Mesodermal cell (in vitro differentiated cells): Measurements from ENCODE around the gene AFAP1.
A peak's percentile ranks its signal among the peaks of the same experiment; 100 is the strongest.

Experiments used
- H3K27ac ChIP-seq: 2 replicates; pipeline ENCODE4 v1.7.0; 2013; ENCODE audit warnings: mild to moderate bottlenecking, low read depth, low read length, moderate library complexity; ENCODE audit not compliant: severe bottlenecking
- H3K36me3 ChIP-seq: 2 replicates; pipeline ENCODE4 v1.7.1; 2013; ENCODE audit warnings: mild to moderate bottlenecking, low read length, moderate library complexity; ENCODE audit not compliant: control insufficient read depth, insufficient read depth
- H3K4me1 ChIP-seq: one replicate; pipeline ENCODE4 v1.7.1; 2013; ENCODE audit warnings: mild to moderate bottlenecking, low read length; ENCODE audit not compliant: insufficient read depth, control insufficient read depth, poor library complexity, severe bottlenecking
- H3K4me3 ChIP-seq: 2 replicates; pipeline ENCODE4 v1.7.0; 2013; ENCODE audit warnings: low read length, control low read depth, mild to moderate bottlenecking; ENCODE audit not compliant: insufficient read depth, poor library complexity, severe bottlenecking; ENCODE audit errors: extremely low read depth
- H3K9me3 ChIP-seq: 2 replicates; pipeline ENCODE4 v1.7.1; 2013; ENCODE audit warnings: mild to moderate bottlenecking, low read length, moderate library complexity; ENCODE audit not compliant: control insufficient read depth
- WGBS, 2 experiments: methylation state at CpG; one replicate each; pipeline ENCODE4 v1.1.5; 2013; ENCODE audit warnings: missing lambda C conversion rate in 2 of 2; ENCODE audit not compliant: insufficient coverage in 2 of 2; 5-methylcytosine and 5-hydroxymethylcytosine counted together

Gene AFAP1

DNA sequence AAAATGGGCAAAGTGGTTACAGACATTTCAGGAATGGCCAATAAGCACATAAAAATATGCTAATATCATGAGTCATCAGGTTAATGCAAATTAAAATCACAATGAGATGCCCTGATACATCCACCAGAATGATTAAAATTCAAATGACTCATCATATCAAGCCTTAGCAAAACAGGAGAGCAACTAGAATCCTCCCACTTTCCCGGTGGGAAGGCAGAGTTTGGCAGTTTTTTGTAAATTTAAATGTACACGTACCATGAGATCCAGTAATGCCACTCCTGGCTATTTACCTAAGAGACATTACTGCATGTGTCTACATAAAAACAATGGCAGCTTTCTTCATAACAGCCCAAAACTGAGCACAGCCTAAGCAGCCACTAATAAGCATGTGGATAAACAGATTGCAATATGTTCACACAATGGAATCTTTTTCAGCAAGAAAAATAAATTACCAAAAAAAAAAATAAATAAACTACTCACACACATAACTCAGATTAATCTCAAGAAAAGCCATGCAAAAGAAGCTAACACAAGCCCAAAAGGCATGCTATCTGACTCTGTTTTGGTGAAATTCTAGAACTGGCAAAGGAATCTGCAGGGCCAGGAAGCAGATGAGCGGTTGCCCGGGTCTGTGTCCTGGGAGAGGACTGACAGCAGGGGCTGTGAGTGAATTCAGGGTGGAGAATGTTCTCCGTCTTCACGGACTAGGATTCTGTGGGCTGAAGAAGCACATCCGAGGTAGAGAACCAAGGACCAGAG, 48.8 kb downstream of the AFAP1 start:
- WGBS, 2 experiments: 13 to 36% methylated on average over 2 to 3 of the region's 7 CpGs

DNA sequence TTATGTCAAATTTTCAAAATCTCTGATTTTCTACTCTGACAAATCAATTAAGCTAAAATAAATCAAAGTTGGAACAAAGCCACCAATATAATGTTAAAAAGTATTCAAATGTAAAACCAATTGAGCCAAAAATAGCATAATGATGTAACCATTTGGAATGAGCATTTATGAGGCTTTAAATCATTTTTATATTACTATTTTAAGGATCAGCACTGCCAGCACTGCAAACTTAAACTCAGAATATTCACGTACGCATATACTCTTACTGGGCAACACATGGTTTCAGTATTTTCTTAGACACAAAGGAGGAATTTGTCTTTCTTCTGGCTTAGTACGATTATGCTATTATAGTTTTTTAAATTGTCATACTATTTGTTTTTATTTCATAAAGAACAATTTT, 52.2 kb downstream of the AFAP1 start:
- H3K27ac ChIP-seq: no peak overlapping the region
- peaks cover 10% of the 10 kb centered on the region for H3K36me3 ChIP-seq
- no peak overlapping the region for H3K4me3 ChIP-seq
- WGBS, 2 experiments: 92% methylated on average over 2 of the region's 3 CpGs
- H3K4me1 ChIP-seq: peaks cover 10% of the 10 kb centered on the region
- peaks cover 16% of the 10 kb centered on the region for H3K9me3 ChIP-seq

More for the DNA sequence above, 48.8 kb downstream of the AFAP1 start:
- Histone ChIP-seq H3K4me3 (no peak overlapping the region), H3K27ac (peak overlapping the region; percentile 54), H3K36me3 (peaks cover 19% of the 10 kb centered on the region), H3K9me3 (peaks cover 16% of the 10 kb centered on the region), H3K4me1 (peaks cover 15% of the 10 kb centered on the region)

DNA sequence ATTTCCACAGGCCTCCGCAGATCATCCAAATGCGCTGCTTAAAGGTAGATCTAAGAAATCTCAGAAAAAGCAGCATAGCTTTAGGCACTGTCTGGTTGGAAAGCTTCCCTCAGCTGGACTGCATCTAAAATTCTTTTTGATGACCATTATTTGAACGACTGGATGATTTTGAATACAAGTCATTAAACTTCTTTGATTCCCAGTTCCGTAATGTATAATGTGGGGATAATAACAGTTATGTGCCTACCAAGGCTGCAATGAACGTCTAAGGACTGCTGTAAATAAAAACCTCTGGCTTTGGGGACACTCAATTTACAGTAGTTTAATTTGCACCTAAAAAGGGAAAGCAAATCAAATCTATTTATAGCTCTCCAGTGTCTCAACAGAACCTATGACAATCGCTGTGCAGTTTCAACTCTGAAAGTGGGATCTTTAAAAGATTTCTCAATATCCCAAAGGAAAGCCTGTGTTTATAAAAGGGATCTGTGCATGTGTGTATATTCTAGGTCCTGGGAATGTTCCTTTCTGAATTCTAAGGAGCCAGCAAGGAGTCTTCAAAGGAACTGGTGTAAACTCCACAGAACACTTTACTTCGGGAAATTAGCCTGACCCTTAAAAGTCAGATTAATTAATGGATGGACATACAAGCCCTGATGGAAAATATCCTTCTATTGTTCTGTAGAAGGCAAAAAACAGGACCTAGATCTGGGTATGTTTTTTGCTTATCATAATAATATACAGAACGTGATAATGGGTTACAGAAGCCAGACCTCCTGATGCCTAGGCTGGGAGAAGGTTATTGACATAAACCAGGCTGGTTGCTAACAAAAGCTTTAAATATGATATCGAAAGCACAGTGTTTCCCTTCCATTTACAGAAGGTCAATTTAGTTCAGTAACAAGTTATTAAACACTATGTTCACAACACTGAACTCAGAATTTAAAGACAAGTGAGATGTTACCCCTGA, 53.4 kb downstream of the AFAP1 start:
- H3K4me1 ChIP-seq: no peaks in the 10 kb centered on the region
- 91 to 100% methylated on average over 3 to 6 of the region's 9 CpGs for WGBS, 2 experiments
- peaks cover 16% of the 10 kb centered on the region for H3K9me3 ChIP-seq
- no peak overlapping the region for H3K27ac ChIP-seq
- peaks cover 10% of the 10 kb centered on the region for H3K36me3 ChIP-seq
- no peak overlapping the region for H3K4me3 ChIP-seq

- H3K4me3 ChIP-seq: no peak overlapping the region
- H3K36me3 ChIP-seq: peaks cover 10% of the 10 kb centered on the region
- no peak overlapping the region for H3K27ac ChIP-seq
- H3K4me1 ChIP-seq: peaks cover 3% of the 10 kb centered on the region
- peaks cover 16% of the 10 kb centered on the region for H3K9me3 ChIP-seq
- WGBS, 2 experiments: 93 to 97% methylated on average over 14 to 15 of the region's 16 CpGs
Measured at GRCh38 chr4:7885216-7886006, 54.2 kb downstream of the AFAP1 start.

GRCh38 chr4:7880683-7881082, 59.0 kb downstream of the AFAP1 start:
- 85 to 90% methylated on average over 7 of the region's 7 CpGs for WGBS, 2 experiments
- Histone ChIP-seq H3K4me1 (peaks cover 38% of the 10 kb centered on the region), H3K4me3 (no peak overlapping the region), H3K27ac (peak overlapping the region; percentile 53), H3K9me3 (no peaks in the 10 kb centered on the region), H3K36me3 (peaks cover 7% of the 10 kb centered on the region)

DNA sequence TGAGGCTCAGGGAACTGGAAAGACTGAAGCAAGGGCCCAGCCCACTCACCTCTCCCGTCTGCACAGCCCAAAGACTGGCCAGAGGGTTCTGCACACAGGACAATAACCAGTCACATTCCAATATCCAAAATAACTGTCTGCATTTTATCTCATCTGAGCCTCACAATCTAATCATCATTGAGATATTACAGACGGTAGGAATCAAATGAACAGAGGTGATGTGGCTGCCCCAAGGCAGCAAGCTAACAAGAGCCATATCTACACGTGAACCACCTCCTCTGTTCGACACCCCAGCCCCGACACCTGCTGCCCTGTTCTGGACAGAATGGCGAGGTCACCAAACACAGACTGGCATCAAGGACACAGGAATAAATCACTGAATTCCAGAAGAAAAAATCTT, 60.5 kb downstream of the AFAP1 start:
- H3K27ac ChIP-seq: no peak overlapping the region
- 96% methylated on average over 6 of the region's 6 CpGs; no CpG with 5 or more reads in 1 of the 2 experiments for WGBS, 2 experiments
- peaks cover 1% of the 10 kb centered on the region for H3K9me3 ChIP-seq
- peaks cover 5% of the 10 kb centered on the region for H3K36me3 ChIP-seq
- peaks cover 38% of the 10 kb centered on the region for H3K4me1 ChIP-seq
- H3K4me3 ChIP-seq: no peak overlapping the region

GRCh38 chr4:7878323-7878722, 61.3 kb downstream of the AFAP1 start:
- Histone ChIP-seq H3K4me1 (peaks cover 38% of the 10 kb centered on the region), H3K36me3 (peaks cover 2% of the 10 kb centered on the region), H3K27ac (no peak overlapping the region), H3K4me3 (no peak overlapping the region), H3K9me3 (peaks cover 9% of the 10 kb centered on the region)
- WGBS, 2 experiments: 91 to 92% methylated on average over 6 of the region's 6 CpGs

- Histone ChIP-seq H3K4me3 (no peak overlapping the region), H3K9me3 (peaks cover 9% of the 10 kb centered on the region), H3K4me1 (peaks cover 38% of the 10 kb centered on the region), H3K36me3 (peaks cover 5% of the 10 kb centered on the region), H3K27ac (peak overlapping the region; percentile 10)
- WGBS, 2 experiments: 91 to 96% methylated on average over 6 of the region's 6 CpGs
Measured at GRCh38 chr4:7877176-7877575, 62.5 kb downstream of the AFAP1 start.

DNA sequence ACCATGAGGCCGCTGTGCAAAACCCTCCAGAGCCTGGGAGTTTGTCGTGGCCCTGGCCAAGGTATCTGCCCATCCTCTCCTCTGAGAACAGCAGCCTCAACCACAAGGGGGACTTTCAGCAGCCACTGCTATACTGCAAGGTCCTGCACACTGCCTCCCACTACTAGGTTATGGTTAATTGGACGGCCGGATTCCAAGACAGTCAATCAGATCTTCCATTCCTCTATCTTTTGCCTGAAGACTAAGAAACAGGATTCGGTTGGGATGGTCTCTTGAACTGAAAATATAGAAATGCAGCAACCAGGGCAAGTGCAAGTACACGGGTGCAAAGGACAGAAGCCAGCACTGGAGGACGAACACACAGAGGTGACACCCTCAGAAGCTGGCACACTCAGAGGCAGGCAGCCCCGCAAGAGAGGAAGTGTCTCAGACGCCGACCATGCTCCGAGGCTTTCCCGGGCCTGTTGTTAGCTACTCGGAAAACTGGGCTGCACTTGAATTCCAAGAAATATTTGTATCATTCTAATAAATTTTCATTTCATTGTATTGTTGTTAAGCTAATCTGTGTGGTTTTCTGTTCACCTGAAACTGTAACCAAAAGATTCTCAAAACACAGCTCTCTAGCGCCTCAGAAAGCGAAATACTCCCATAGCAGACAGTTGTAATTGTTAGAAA, 63.3 kb downstream of the AFAP1 start:
- WGBS, 2 experiments: 71 to 73% methylated on average over 6 to 8 of the region's 15 CpGs

DNA sequence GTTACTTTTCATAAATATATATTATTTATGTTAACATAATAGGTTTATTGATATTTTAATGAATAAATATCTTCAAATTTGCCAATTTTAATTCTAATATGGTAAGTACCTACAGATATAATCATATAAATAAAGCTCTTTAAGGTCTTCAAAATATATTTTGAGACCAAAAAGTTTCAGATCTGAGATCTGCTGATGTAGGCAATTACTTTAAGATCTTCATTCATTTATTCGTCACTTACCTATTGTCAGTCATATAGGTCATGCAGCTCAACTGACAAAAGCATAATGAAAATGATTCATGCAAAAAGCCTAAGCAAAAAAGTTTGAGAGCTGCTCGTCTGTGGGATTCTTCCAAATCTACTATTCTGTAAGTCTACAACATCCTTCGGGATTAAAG, 64.8 kb downstream of the AFAP1 start:
- no peak overlapping the region for H3K4me3 ChIP-seq
- H3K27ac ChIP-seq: no peak overlapping the region
- peaks cover 12% of the 10 kb centered on the region for H3K9me3 ChIP-seq
- WGBS, 2 experiments: 100% methylated on average over 2 of the region's 3 CpGs
- peaks cover 29% of the 10 kb centered on the region for H3K4me1 ChIP-seq
- peaks cover 28% of the 10 kb centered on the region for H3K36me3 ChIP-seq

More for the DNA sequence above, 63.3 kb downstream of the AFAP1 start:
- Histone ChIP-seq H3K4me1 (peaks cover 38% of the 10 kb centered on the region), H3K36me3 (peaks cover 13% of the 10 kb centered on the region), H3K9me3 (peaks cover 10% of the 10 kb centered on the region), H3K4me3 (no peak overlapping the region), H3K27ac (peak overlapping the region; percentile 10)
